Measurements from ENCODE around the gene MIER2.

Gene MIER2

DNA sequence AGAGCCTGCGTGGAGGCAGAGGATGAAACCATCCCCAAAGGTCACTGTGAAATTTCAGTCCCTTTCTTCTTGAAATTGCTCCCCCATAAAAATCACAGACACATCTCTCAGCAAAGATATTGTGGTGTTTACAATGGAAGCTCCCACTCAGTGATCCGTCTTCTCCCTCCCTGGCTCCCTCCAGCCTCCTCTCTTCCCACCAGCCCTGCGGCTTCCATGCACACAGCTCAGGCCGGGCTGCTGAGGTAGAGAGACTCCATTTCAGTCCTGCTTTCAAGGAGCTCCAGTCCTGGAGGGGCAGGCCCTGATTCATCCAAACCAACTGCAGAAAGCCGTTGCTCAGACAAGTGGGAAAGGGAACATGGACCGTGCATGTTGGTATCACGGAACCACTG, 24.0 kb upstream of the MIER2 start:
- Histone ChIP-seq H3K4me1 (ENCODE audit: low read depth, poor library complexity, severe bottlenecking) (no peaks in the 10 kb centered on the region), H3K36me3 (ENCODE audit: insufficient read depth) (no peaks in the 10 kb centered on the region), H2AFZ (ENCODE audit: low read depth) (no peak overlapping the region), H3K4me2 (no peak overlapping the region), H3K4me3 (IDR thresholded peaks at IDR 0.05; ENCODE audit: insufficient read depth, low read depth, low read length) (no peak overlapping the region), H3K79me2 (ENCODE audit: insufficient read depth, low read depth) (no peaks in the 10 kb centered on the region), H3K27ac (no peak overlapping the region), H3K27me3 (ENCODE audit: insufficient read depth, low read depth) (peaks cover 80% of the 10 kb centered on the region), H3K9ac (no peak overlapping the region), H4K20me1 (ENCODE audit: insufficient read depth) (no peaks in the 10 kb centered on the region)
- TF ChIP-seq, protein P1, sequence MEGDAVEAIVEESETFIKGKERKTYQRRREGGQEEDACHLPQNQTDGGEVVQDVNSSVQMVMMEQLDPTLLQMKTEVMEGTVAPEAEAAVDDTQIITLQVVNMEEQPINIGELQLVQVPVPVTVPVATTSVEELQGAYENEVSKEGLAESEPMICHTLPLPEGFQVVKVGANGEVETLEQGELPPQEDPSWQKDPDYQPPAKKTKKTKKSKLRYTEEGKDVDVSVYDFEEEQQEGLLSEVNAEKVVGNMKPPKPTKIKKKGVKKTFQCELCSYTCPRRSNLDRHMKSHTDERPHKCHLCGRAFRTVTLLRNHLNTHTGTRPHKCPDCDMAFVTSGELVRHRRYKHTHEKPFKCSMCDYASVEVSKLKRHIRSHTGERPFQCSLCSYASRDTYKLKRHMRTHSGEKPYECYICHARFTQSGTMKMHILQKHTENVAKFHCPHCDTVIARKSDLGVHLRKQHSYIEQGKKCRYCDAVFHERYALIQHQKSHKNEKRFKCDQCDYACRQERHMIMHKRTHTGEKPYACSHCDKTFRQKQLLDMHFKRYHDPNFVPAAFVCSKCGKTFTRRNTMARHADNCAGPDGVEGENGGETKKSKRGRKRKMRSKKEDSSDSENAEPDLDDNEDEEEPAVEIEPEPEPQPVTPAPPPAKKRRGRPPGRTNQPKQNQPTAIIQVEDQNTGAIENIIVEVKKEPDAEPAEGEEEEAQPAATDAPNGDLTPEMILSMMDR (conservative IDR thresholded peaks at IDR 0.05; ENCODE audit: low read depth, low read length) = no peak

DNA sequence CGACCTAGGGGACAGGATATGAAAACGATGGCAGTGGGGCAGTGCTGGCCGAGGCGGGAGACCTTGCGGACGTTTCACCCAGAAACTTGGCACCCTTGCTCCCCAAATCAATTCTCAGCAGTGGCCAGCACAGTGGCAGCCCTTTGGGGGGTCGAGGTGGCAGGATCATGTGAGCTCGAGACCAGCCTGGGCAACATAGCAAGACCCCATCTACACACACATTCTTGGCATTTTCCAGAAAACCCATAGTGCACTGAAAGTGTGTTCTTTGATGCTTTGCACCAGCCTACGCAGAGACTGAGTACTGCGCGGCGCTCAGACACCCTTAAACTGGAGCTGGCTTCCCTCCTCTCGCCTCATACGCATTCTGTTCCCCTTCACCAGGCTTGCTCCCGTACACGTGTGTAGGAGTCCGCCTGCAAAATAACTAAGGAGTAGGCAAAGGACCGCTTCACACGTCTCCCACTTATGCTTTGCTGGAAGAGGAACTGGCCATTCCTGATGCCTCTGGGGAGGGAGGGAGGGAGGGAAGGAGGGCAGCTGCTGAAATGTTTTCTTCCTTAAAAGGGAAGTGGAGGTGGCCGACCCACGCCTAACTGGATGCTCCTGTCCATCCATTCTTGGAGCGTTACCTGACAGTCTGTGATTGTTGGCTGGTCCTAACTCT, 23.5 kb upstream of the MIER2 start:
- Histone ChIP-seq H3K36me3 (ENCODE audit: insufficient read depth) (no peaks in the 10 kb centered on the region), H4K20me1 (ENCODE audit: insufficient read depth) (no peaks in the 10 kb centered on the region), H3K4me3 (IDR thresholded peaks at IDR 0.05; ENCODE audit: insufficient read depth, low read depth, low read length) (no peak overlapping the region), H2AFZ (ENCODE audit: low read depth) (no peak overlapping the region), H3K4me1 (ENCODE audit: low read depth, poor library complexity, severe bottlenecking) (no peaks in the 10 kb centered on the region), H3K4me2 (no peak overlapping the region), H3K27ac (no peak overlapping the region), H3K27me3 (ENCODE audit: insufficient read depth, low read depth) (peaks cover 75% of the 10 kb centered on the region), H3K79me2 (ENCODE audit: insufficient read depth, low read depth) (no peaks in the 10 kb centered on the region), H3K9ac (no peak overlapping the region)
- TF ChIP-seq, protein P1 (conservative IDR thresholded peaks at IDR 0.05; ENCODE audit: low read depth, low read length) = no peak

DNA sequence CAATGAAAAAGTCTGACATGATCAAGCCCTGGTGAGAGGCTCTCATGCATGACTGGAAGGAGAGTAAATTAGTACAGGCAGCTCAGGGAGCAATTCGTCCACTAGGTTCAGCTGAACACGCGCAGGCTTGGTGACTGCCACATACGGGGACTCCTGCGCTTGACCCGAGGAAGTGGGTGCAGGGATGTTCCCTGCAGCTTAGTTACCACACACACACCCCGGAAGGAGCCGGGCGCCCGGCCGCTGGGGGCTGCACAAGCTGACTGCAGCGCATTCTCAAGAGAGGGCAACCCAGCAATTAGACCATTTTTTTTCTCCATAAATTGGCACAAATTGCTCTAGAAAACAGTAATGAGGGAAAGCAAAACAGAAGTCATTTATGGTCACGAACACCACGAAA, 23.0 kb upstream of the MIER2 start:
- Histone ChIP-seq H3K27ac (no peak overlapping the region), H3K4me2 (no peak overlapping the region), H3K4me1 (ENCODE audit: low read depth, poor library complexity, severe bottlenecking) (no peaks in the 10 kb centered on the region), H3K27me3 (ENCODE audit: insufficient read depth, low read depth) (peaks cover 69% of the 10 kb centered on the region), H4K20me1 (ENCODE audit: insufficient read depth) (no peaks in the 10 kb centered on the region), H3K4me3 (IDR thresholded peaks at IDR 0.05; ENCODE audit: insufficient read depth, low read depth, low read length) (no peak overlapping the region), H3K36me3 (ENCODE audit: insufficient read depth) (no peaks in the 10 kb centered on the region), H2AFZ (ENCODE audit: low read depth) (no peak overlapping the region), H3K9ac (no peak overlapping the region), H3K79me2 (ENCODE audit: insufficient read depth, low read depth) (no peaks in the 10 kb centered on the region)
- TF ChIP-seq, protein P1 (conservative IDR thresholded peaks at IDR 0.05; ENCODE audit: low read depth, low read length) = no peak

GRCh38 chr19:366951-367350, 22.4 kb upstream of the MIER2 start:
- H2AFZ ChIP-seq (ENCODE audit: low read depth) = no peak overlapping the region
- no peak overlapping the region for H3K9ac ChIP-seq
- no peak overlapping the region for H3K4me3 ChIP-seq (IDR thresholded peaks at IDR 0.05; ENCODE audit: insufficient read depth, low read depth, low read length)
- H3K79me2 ChIP-seq (ENCODE audit: insufficient read depth, low read depth) = no peaks in the 10 kb centered on the region
- H3K4me1 ChIP-seq (ENCODE audit: low read depth, poor library complexity, severe bottlenecking) = no peaks in the 10 kb centered on the region
- no peak overlapping the region for H3K27ac ChIP-seq
- H3K36me3 ChIP-seq (ENCODE audit: insufficient read depth) = no peaks in the 10 kb centered on the region
- peaks cover 68% of the 10 kb centered on the region for H3K27me3 ChIP-seq (ENCODE audit: insufficient read depth, low read depth)
- H3K4me2 ChIP-seq = no peak overlapping the region
- H4K20me1 ChIP-seq (ENCODE audit: insufficient read depth) = no peaks in the 10 kb centered on the region
- TF ChIP-seq, protein P1 (conservative IDR thresholded peaks at IDR 0.05; ENCODE audit: low read depth, low read length) = no peak
